Breast epithelium (tissue), 4 donors: ENCODE results near the gene PSME4. TPM values are rescaled to one million over a fixed set of nuclear protein-coding genes. Genes with fewer than 3 reads are reported as not detected.
A peak's percentile ranks its signal among the peaks of the same experiment; 100 is the strongest.
"Not testable (repeated sequence)": the region's sequence is repeated elsewhere in the genome, so short reads cannot be mapped to it uniquely, and the experiment has no call there.

ENCODE experiments used
- DNase-seq, 2 donors: peaks; one replicate each; pipeline ENCODE4 v3.0.0-alpha.2; 2019; ENCODE audit warnings: low spot score in 2 of 2
- H3K27ac ChIP-seq, 2 donors: fragments of 200-600 bp; sonication (generic) in 1 of 2; one replicate each; pipeline ENCODE4 v1.5.1; 2016 to 2019; ENCODE audit warnings: mild to moderate bottlenecking in 1 of 2
- H3K27me3 ChIP-seq, 2 donors: fragments of 200-600 bp; sonication (generic) in 1 of 2; one replicate each; pipeline versions ENCODE4 v1.5.1 to v1.6.0; 2017 to 2019; ENCODE audit warnings: control low read depth in 1 of 2, mild to moderate bottlenecking in 1 of 2
- H3K36me3 ChIP-seq: fragments of 200-600 bp; one replicate; pipeline ENCODE4 v1.5.1; 2019
- H3K4me1 ChIP-seq, 2 donors: fragments of 200-600 bp; sonication (generic); one replicate each; pipeline ENCODE4 v1.5.1; 2016 to 2019; ENCODE audit warnings: control low read depth in 1 of 2
- H3K4me3 ChIP-seq, 3 donors: fragments of 200-600 bp; sonication (generic); 1 replicate in 2 of 3; 2 replicates in 1 of 3; pipeline ENCODE4 v1.5.1; 2016 to 2019; ENCODE audit warnings: mild to moderate bottlenecking in 3 of 3, moderate library complexity in 2 of 3
- H3K9me3 ChIP-seq, 2 donors: fragments of 200-600 bp; sonication (generic) in 1 of 2; one replicate each; pipeline ENCODE4 v1.5.1; 2016 to 2019; ENCODE audit warnings: control low read depth in 1 of 2
- CTCF ChIP-seq, 3 donors: fragments of 450-650 bp; IDR thresholded peaks; one replicate each; pipeline ENCODE4 v1.5.1; 2016 to 2017; ENCODE audit warnings: antibody characterized with exemption in 3 of 3, mild to moderate bottlenecking in 3 of 3, moderate library complexity in 3 of 3
- POLR2A ChIP-seq: fragments of 450-650 bp; IDR thresholded peaks from one replicate; pipeline ENCODE4 v1.6.1; 2016; ENCODE audit warnings: antibody characterized with exemption, mild to moderate bottlenecking, moderate library complexity
- POLR2AphosphoS5 ChIP-seq, 3 donors: sonication (generic); formaldehyde crosslinking; IDR thresholded peaks; one replicate each; pipeline ENCODE4 v1.6.1; 2017; ENCODE audit warnings: antibody characterized with exemption in 3 of 3
- intact Hi-C: fragments of 100-400 bp; cut with DNase I; formaldehyde crosslinking; loops from one replicate; pipeline ENCODE4 v1.15.1; 2023; ENCODE audit warnings: low total_unique reads
- total RNA-seq, 3 donors: library from RNA; depleted of rRNA; stranded (reverse); fragments of >200 nt; gene quantifications; one replicate each; pipeline ENCODE4 v1.1.0, GENCODE V29; 2016

PSME4 gene
- total RNA-seq, 3 donors from 2014 or later, result 45.3 to 176 (median 75.1) TPM

- intact Hi-C loops, result no loop called here
- DNase-seq, result no peak
- Histone ChIP-seq H3K4me1 (no peaks in the 10 kb centered on the region), H3K36me3 (no peaks in the 10 kb centered on the region), H3K4me3 (no peak overlapping the region), H3K27me3 (no peaks in the 10 kb centered on the region), H3K27ac (no peak overlapping the region), H3K9me3 (no peaks in the 10 kb centered on the region)
- no peak for TF ChIP-seq POLR2AphosphoS5 (IDR thresholded peaks at IDR 0.05)
- TF ChIP-seq POLR2A, result no peak
- TF ChIP-seq CTCF (IDR thresholded peaks at IDR 0.05), result no peak
These were observed 127.2 kb downstream of the PSME4 start for GRCh38 chr2:53843595-53843994.

DNA sequence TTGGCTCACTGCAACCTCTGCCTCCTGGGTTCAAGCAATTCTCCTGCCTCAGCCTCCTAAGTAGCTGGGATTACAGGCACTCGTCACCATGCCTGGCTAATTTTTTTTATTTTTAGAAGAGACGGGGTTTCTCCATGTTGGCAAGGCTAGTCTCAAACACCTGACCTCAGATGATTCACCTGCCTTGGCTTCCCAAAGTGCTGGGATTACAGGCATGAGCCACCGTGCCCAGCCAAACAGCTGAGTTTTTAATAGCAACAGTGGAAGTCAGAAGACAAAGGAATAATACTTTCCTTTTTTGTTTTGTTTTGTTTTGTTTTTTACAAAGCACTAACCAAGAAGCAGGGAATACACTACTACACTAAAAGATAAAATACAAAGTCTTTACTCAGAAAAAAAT is 127.9 kb downstream of the PSME4 start:
- H3K9me3 ChIP-seq, result no peaks in the 10 kb centered on the region
- intact Hi-C loops, result no loop called here
- no peaks in the 10 kb centered on the region for H3K36me3 ChIP-seq
- no peaks in the 10 kb centered on the region for H3K27me3 ChIP-seq
- H3K27ac ChIP-seq, result no peak overlapping the region
- H3K4me3 ChIP-seq, result no peak overlapping the region
- DNase-seq, result no peak
- TF ChIP-seq CTCF (IDR thresholded peaks at IDR 0.05) (no peak), POLR2A (no peak), POLR2AphosphoS5 (IDR thresholded peaks at IDR 0.05) (no peak)
- no peaks in the 10 kb centered on the region for H3K4me1 ChIP-seq

DNA sequence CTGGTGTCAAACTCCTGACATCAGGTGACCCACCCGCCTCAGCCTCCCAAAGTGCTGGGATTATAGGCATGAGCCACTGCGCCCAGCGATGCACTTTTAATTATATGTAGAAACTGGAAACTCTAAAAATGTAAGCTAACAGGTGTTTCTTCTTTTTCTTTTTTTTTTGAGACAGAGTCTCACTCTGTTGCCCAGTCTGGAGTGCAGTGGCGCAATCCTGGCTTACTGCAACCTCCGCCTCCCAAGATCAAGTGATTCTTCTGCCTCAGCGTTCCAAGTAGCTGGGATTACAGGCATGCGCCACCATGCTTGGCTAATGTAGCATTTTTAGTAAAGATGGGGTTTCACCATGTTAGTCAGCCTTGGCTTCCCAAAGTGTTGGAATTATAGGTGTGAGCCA is 129.1 kb downstream of the PSME4 start:
- H3K9me3 ChIP-seq, H3K27ac ChIP-seq, H3K27me3 ChIP-seq, H3K4me3 ChIP-seq, intact Hi-C loops, H3K4me1 ChIP-seq, H3K36me3 ChIP-seq, DNase-seq: not testable (repeated sequence)

DNA sequence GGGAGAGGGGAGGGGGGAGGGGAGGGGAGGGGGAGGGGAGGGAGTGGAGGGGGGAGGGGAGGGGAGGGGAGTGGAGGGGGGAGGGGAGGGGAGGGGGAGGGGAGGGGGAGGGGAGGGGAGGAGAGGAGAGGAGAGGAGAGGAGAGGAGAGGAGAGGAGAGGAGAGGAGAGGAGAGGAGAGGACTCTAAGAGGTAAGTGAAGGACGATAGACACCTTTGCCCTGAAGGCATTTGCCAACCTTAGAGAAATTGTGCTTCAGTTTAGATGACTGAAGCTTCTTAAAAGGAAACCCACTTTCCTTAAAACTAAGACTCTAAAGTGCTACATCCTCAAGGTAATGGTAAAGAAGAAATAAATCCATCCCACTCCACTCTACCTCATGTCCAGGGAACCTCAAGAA is 130.2 kb downstream of the PSME4 start:
- no peak for TF ChIP-seq POLR2AphosphoS5 (IDR thresholded peaks at IDR 0.05)
- no peak for TF ChIP-seq POLR2A
- TF ChIP-seq CTCF (IDR thresholded peaks at IDR 0.05), result no peak
- intact Hi-C loops, result no loop called here

DNA sequence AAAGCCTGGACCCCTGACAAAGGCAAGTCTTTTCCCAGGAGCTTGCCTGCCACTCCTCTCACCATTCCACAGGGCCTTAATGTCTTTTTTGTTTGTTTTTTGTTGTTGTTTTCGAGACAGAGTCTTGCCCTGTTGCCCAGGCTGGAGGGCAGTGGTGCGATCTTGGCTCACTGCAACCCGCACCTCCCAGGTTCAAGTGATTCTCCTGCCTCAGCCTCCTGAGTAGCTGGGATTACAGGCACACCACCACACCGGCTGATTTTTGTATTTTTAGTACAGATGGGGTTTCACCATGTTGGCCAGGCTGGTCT is 140.9 kb downstream of the PSME4 start:
- H3K36me3 ChIP-seq, H3K4me3 ChIP-seq, DNase-seq, H3K27me3 ChIP-seq, H3K9me3 ChIP-seq, intact Hi-C loops, H3K27ac ChIP-seq, H3K4me1 ChIP-seq: not testable (repeated sequence)

More for the DNA sequence above, 130.2 kb downstream of the PSME4 start:
- Histone ChIP-seq H3K4me1 (no peaks in the 10 kb centered on the region), H3K4me3 (no peak overlapping the region), H3K36me3 (no peaks in the 10 kb centered on the region), H3K27ac (no peak overlapping the region), H3K27me3 (no peaks in the 10 kb centered on the region), H3K9me3 (no peaks in the 10 kb centered on the region)
- no peak for DNase-seq

DNA sequence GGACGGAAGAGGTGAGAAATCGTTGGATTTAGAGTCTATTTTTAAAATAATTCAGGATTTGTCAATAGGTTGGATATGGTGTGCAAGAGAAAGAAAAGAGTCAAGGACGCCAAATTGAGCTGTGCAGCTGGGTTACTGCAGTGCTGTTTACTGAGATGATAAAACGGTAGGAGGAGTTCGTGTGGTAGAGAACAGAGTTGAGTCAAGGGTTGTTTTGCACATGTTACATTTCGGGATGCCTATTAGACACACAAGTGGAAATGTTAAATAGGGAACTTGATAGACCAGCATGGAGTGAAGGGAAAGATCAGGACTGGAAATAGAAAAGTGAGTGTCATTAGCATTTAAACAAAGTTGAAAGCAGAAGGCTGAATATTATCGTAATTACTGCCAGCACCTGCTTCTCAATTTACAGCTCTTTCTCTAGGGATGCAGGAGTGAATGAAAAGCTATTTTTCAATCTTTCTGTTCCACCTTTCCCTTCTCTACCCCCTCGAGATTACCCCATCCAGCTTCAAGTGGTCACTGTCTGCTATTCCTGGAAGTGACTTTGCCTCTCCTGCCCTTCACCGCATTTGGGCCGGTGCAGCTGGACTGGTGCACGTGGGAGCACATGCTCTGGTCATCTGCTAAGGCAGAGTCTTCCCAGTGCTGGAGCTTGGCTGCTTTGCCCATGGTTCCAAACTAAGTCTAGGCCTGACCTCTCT is 141.4 kb downstream of the PSME4 start:
- Histone ChIP-seq H3K27ac (peak overlapping the region in 1 of 2 donors; percentile 85), H3K4me1 (peaks cover 5% of the 10 kb centered on the region in 2 donors), H3K9me3 (no peaks in the 10 kb centered on the region), H3K36me3 (no peaks in the 10 kb centered on the region), H3K4me3 (no peak overlapping the region), H3K27me3 (no peaks in the 10 kb centered on the region)
- intact Hi-C loops, result no loop called here
- DNase-seq, result no peak
- TF ChIP-seq POLR2AphosphoS5 (IDR thresholded peaks at IDR 0.05) (no peak), POLR2A (no peak), CTCF (IDR thresholded peaks at IDR 0.05) (no peak)
